Hepatocyte (in vitro differentiated cells): ENCODE results near the gene TASP1. TPM values are rescaled to one million over a fixed set of nuclear protein-coding genes. Genes with fewer than 3 reads are reported as not detected.

Experiments
- DNase-seq: peaks from one replicate; pipeline ENCODE4 v3.0.0-alpha.2; 2016; ENCODE audit warnings: low spot score
- H2AFZ ChIP-seq: fragments of 200-600 bp; sonication (generic); 2 replicates; pipeline ENCODE4 v1.6.0; 2016; ENCODE audit warnings: antibody characterized with exemption, mild to moderate bottlenecking
- H3K27ac ChIP-seq: fragments of 200-600 bp; sonication (generic); 2 replicates; pipeline ENCODE4 v1.5.1; 2016; ENCODE audit warnings: mild to moderate bottlenecking
- H3K27me3 ChIP-seq: fragments of 200-600 bp; sonication (generic); 2 replicates; pipeline ENCODE4 v1.6.1; 2016
- H3K36me3 ChIP-seq: fragments of 200-600 bp; sonication (generic); replicated peaks from 2 replicates; pipeline ENCODE4 v1.5.1; 2016; ENCODE audit warnings: low read depth; ENCODE audit not compliant: insufficient read depth
- H3K4me1 ChIP-seq: fragments of 200-600 bp; sonication (generic); 2 replicates; pipeline ENCODE4 v1.5.1; 2016; ENCODE audit warnings: mild to moderate bottlenecking, moderate library complexity; ENCODE audit not compliant: insufficient read depth
- H3K4me2 ChIP-seq: fragments of 200-600 bp; sonication (generic); 2 replicates; pipeline ENCODE4 v1.6.0; 2016
- H3K4me3 ChIP-seq: fragments of 200-600 bp; sonication (generic); 2 replicates; pipeline ENCODE4 v1.5.1; 2016; ENCODE audit warnings: mild to moderate bottlenecking
- H3K79me2 ChIP-seq: fragments of 200-600 bp; sonication (generic); 2 replicates; pipeline ENCODE4 v1.6.0; 2017; ENCODE audit warnings: mild to moderate bottlenecking
- H3K9me2 ChIP-seq: fragments of 200-600 bp; sonication (generic); replicated peaks from 2 replicates; pipeline ENCODE4 v1.6.0; 2017; ENCODE audit warnings: mild to moderate bottlenecking; ENCODE audit not compliant: insufficient read depth
- H3K9me3 ChIP-seq: fragments of 200-600 bp; sonication (generic); 2 replicates; pipeline ENCODE4 v1.5.1; 2016; ENCODE audit warnings: low read depth, mild to moderate bottlenecking
- H4K20me1 ChIP-seq: fragments of 200-600 bp; sonication (generic); 2 replicates; pipeline ENCODE4 v1.6.0; 2016; ENCODE audit warnings: mild to moderate bottlenecking; ENCODE audit not compliant: insufficient read depth, poor library complexity, severe bottlenecking
- EZH2 ChIP-seq: fragments of 200-600 bp; sonication (generic); IDR thresholded peaks from 2 replicates; pipeline ENCODE4 v1.6.1; 2016; ENCODE audit warnings: antibody characterized with exemption, mild to moderate bottlenecking, borderline replicate concordance
- EZH2phosphoT487 ChIP-seq: fragments of 200-600 bp; sonication (generic); IDR thresholded peaks from one replicate; pipeline ENCODE4 v1.6.1; 2018; ENCODE audit warnings: antibody characterized with exemption, mild to moderate bottlenecking, low read depth, moderate library complexity; ENCODE audit not compliant: unreplicated experiment, severe bottlenecking
- WGBS: methylation state at CpG from one replicate; pipeline ENCODE4 v1.1.6; 2016; ENCODE audit warnings: low lambda C conversion rate; ENCODE audit errors: missing lambda C conversion rate; 5-methylcytosine and 5-hydroxymethylcytosine counted together
- polyA plus RNA-seq: library from polyadenylated mRNA; unstranded; fragments of >200 nt; fragmentation: Nextera tagmentation; extraction: Ambion mirVana; gene quantifications from 2 replicates; pipeline ENCODE4 v1.2.1, GENCODE V29; 2016
- total RNA-seq: library from RNA; depleted of rRNA; stranded (reverse); fragments of >200 nt; gene quantifications from 2 replicates; pipeline ENCODE4 v1.2.3, GENCODE V29; 2014
- TF ChIP-seq, protein P1 (sequence below): fragments of 200-600 bp; sonication (generic); IDR thresholded peaks from 2 replicates; pipeline ENCODE4 v1.5.1; 2016; ENCODE audit warnings: antibody characterized with exemption, mild to moderate bottlenecking; ENCODE audit not compliant: poor library complexity

The TASP1 gene
- total and polyA plus RNA-seq, 2 experiments from 2014 or later: 11.1 to 12.9 TPM

GRCh38 chr20:13671916-13672378, 33.2 kb upstream of the TASP1 start:
- TF ChIP-seq, protein P1, sequence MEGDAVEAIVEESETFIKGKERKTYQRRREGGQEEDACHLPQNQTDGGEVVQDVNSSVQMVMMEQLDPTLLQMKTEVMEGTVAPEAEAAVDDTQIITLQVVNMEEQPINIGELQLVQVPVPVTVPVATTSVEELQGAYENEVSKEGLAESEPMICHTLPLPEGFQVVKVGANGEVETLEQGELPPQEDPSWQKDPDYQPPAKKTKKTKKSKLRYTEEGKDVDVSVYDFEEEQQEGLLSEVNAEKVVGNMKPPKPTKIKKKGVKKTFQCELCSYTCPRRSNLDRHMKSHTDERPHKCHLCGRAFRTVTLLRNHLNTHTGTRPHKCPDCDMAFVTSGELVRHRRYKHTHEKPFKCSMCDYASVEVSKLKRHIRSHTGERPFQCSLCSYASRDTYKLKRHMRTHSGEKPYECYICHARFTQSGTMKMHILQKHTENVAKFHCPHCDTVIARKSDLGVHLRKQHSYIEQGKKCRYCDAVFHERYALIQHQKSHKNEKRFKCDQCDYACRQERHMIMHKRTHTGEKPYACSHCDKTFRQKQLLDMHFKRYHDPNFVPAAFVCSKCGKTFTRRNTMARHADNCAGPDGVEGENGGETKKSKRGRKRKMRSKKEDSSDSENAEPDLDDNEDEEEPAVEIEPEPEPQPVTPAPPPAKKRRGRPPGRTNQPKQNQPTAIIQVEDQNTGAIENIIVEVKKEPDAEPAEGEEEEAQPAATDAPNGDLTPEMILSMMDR: no peak
- no peak for TF ChIP-seq EZH2phosphoT487
- no peak for TF ChIP-seq EZH2
- H4K20me1 ChIP-seq: no peaks in the 10 kb centered on the region
- H3K9me2 ChIP-seq: no peaks in the 10 kb centered on the region
- no peaks in the 10 kb centered on the region for H3K9me3 ChIP-seq
- no peak overlapping the region for H3K4me3 ChIP-seq
- no peaks in the 10 kb centered on the region for H3K4me1 ChIP-seq
- no peak overlapping the region for H2AFZ ChIP-seq
- 64% methylated on average over 1 of the region's 1 CpG for WGBS
- no peak overlapping the region for H3K27ac ChIP-seq
- peaks cover 4% of the 10 kb centered on the region for H3K27me3 ChIP-seq
- H3K36me3 ChIP-seq: no peaks in the 10 kb centered on the region
- no peak for DNase-seq
- no peak overlapping the region for H3K4me2 ChIP-seq
- no peaks in the 10 kb centered on the region for H3K79me2 ChIP-seq

DNA sequence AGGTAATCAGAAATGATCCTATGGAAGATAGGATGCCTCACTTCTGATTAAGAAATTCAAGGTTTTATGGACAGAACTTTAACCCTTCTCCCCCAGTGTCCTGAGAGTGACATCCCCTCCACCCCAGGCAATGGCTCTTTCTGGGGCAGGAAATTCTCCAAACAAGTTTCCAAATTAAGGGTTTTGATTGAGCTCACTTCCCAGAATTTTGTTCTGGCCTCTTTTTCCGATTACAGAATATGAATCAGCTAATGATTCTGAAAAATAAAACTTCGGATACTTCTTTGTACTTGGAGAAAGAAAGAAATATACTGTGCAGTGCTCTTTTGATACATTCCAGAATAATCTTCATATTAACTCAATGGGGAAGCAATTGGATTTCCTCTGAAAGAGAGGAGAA, 32.8 kb upstream of the TASP1 start:
- no peaks in the 10 kb centered on the region for H3K36me3 ChIP-seq
- H2AFZ ChIP-seq: no peak overlapping the region
- H3K9me3 ChIP-seq: no peaks in the 10 kb centered on the region
- H4K20me1 ChIP-seq: no peaks in the 10 kb centered on the region
- DNase-seq: no peak
- H3K9me2 ChIP-seq: no peaks in the 10 kb centered on the region
- H3K4me1 ChIP-seq: no peaks in the 10 kb centered on the region
- no peaks in the 10 kb centered on the region for H3K79me2 ChIP-seq
- H3K4me2 ChIP-seq: no peak overlapping the region
- no peak for TF ChIP-seq EZH2phosphoT487
- TF ChIP-seq, protein P1: no peak
- TF ChIP-seq EZH2: no peak
- no peak overlapping the region for H3K27ac ChIP-seq
- 89% methylated on average over 2 of the region's 2 CpGs for WGBS
- H3K4me3 ChIP-seq: no peak overlapping the region
- H3K27me3 ChIP-seq: peaks cover 4% of the 10 kb centered on the region

GRCh38 chr20:13670160-13670559, 31.4 kb upstream of the TASP1 start:
- no peaks in the 10 kb centered on the region for H3K9me2 ChIP-seq
- TF ChIP-seq, protein P1: no peak
- no peak for TF ChIP-seq EZH2
- no peak for TF ChIP-seq EZH2phosphoT487
- H3K36me3 ChIP-seq: no peaks in the 10 kb centered on the region
- no peak for DNase-seq
- no peaks in the 10 kb centered on the region for H3K9me3 ChIP-seq
- H3K4me1 ChIP-seq: no peaks in the 10 kb centered on the region
- no peaks in the 10 kb centered on the region for H3K79me2 ChIP-seq
- H3K27ac ChIP-seq: no peak overlapping the region
- H2AFZ ChIP-seq: no peak overlapping the region
- H4K20me1 ChIP-seq: no peaks in the 10 kb centered on the region
- no peak overlapping the region for H3K4me3 ChIP-seq
- peaks cover 4% of the 10 kb centered on the region for H3K27me3 ChIP-seq
- no peak overlapping the region for H3K4me2 ChIP-seq
